ENCODE data around the gene CD37.

The CD37 gene

GRCh38 chr19:49383599-49383998, 48.4 kb downstream of the CD37 start:
- DNase-seq: no peak

DNA sequence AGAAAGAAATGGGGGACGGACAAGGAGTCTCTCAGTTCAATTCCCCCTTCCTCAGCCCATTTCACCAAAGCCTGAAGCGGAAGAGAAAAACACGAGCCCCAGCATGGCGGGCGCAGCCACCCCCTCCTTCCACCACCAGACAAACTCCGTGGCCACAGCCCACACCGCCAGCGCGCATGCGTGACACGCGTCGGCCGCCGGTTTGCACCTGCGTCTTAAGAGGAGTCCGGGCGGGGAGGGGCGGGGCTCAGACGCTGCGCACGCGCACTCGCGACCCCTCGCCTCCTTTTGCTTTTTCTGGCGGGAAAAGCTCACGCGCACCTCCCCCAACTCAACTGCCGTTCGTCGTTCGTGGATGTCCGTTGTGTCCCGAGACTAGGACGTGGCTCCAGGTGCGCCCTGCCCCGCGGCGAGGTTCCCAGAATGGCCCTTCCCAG, 52.7 kb downstream of the CD37 start, which contains the start of gene KASH5:
Gene KASH5 (plus strand): TSS at position 314 of the 437 bp plus-strand sequence. CDS start 2,635 bp downstream, outside the sequence.
- DNase-seq: peak; percentile 48

- no peak for DNase-seq
Measured at GRCh38 chr19:49389406-49389805, 54.2 kb downstream of the CD37 start.

All from fibroblast of skin of right biceps (primary cell).